CD4-positive, alpha-beta T cell treated with Interleukin-17A for 4 hours (primary cell): ENCODE results near the gene OPTN.
A peak's percentile ranks its signal among the peaks of the same experiment; 100 is the strongest.
"Not testable (repeated sequence)": the region's sequence is repeated elsewhere in the genome, so short reads cannot be mapped to it uniquely, and the experiment has no call there.

Source experiments
- DNase-seq: peaks from one replicate; pipeline ENCODE4 v3.0.0-alpha.2; 2020; ENCODE audit warnings: mixed read lengths

Gene OPTN

GRCh38 chr10:13136651-13137050 lies 36.7 kb downstream of the OPTN start:
- no peak for DNase-seq

- DNase-seq: no peak
Observed at GRCh38 chr10:13139150-13139549, 39.2 kb downstream of the OPTN start.

GRCh38 chr10:13139676-13140075 lies 39.7 kb downstream of the OPTN start:
- no peak for DNase-seq

GRCh38 chr10:13140627-13141190 lies 40.7 kb downstream of the OPTN start:
- no peak for DNase-seq

GRCh38 chr10:13143766-13144165 lies 43.8 kb downstream of the OPTN start:
- no peak for DNase-seq

- DNase-seq: no peak
Observed at GRCh38 chr10:13144814-13145213, 44.9 kb downstream of the OPTN start.

- DNase-seq: no peak
Observed at GRCh38 chr10:13146379-13146778, 46.4 kb downstream of the OPTN start.

- DNase-seq: no peak
Observed at GRCh38 chr10:13147161-13147560, 47.2 kb downstream of the OPTN start.

- no peak for DNase-seq
Observed at GRCh38 chr10:13152296-13152695, 52.3 kb downstream of the OPTN start.

- not testable (repeated sequence) for DNase-seq
Observed at GRCh38 chr10:13155860-13156259, 55.9 kb downstream of the OPTN start.

GRCh38 chr10:13158401-13158800 lies 58.4 kb downstream of the OPTN start:
- DNase-seq: peak; percentile 31

GRCh38 chr10:13160934-13161856 lies 61.2 kb downstream of the OPTN start, which contains the start of gene MCM10:
TSS of gene MCM10 (plus strand) at chr10:13161558. CDS start at chr10:13164203, 2,645 bp downstream.
- peak; percentile 98 for DNase-seq

GRCh38 chr10:13161857-13162271 lies 61.9 kb downstream of the OPTN start:
- DNase-seq: no peak

- no peak for DNase-seq
Observed at GRCh38 chr10:13163859-13164258, 63.9 kb downstream of the OPTN start.

GRCh38 chr10:13165177-13165576 lies 65.2 kb downstream of the OPTN start:
- DNase-seq: no peak

GRCh38 chr10:13167568-13167967 lies 67.6 kb downstream of the OPTN start:
- DNase-seq: no peak

- DNase-seq: no peak
Observed at GRCh38 chr10:13168781-13169180, 68.8 kb downstream of the OPTN start.

- DNase-seq: no peak
Observed at GRCh38 chr10:13173616-13174015, 73.7 kb downstream of the OPTN start.

- DNase-seq: no peak
Observed at GRCh38 chr10:13180788-13181187, 80.8 kb downstream of the OPTN start.

GRCh38 chr10:13182424-13182823 lies 82.5 kb downstream of the OPTN start:
- no peak for DNase-seq

GRCh38 chr10:13183625-13184024 lies 83.7 kb downstream of the OPTN start:
- no peak for DNase-seq

- no peak for DNase-seq
Observed at GRCh38 chr10:13184276-13184675, 84.3 kb downstream of the OPTN start.

GRCh38 chr10:13184730-13185514 lies 85.0 kb downstream of the OPTN start:
- no peak for DNase-seq
